GM18502 (cell line): Measurements from ENCODE around the gene KCNB1.

Experiments used
- ATAC-seq: cut with Tn5 transposase; IDR thresholded peaks from one replicate; pipeline ENCODE4 v1.9.1; 2021; ENCODE audit warnings: mild to moderate bottlenecking; ENCODE audit not compliant: unreplicated experiment, poor library complexity

The KCNB1 gene

GRCh38 chr20:49503176-49503575, 20.7 kb upstream of the KCNB1 start:
- no peak for ATAC-seq

GRCh38 chr20:49501917-49502316, 19.4 kb upstream of the KCNB1 start:
- ATAC-seq: no peak

- no peak for ATAC-seq
Observed at GRCh38 chr20:49497398-49497669, 14.9 kb upstream of the KCNB1 start.

- no peak for ATAC-seq
Observed at GRCh38 chr20:49496553-49497397, 14.3 kb upstream of the KCNB1 start.

GRCh38 chr20:49496043-49496442, 13.6 kb upstream of the KCNB1 start:
- no peak for ATAC-seq

- ATAC-seq: no peak
Observed at GRCh38 chr20:49490689-49491088, 8.2 kb upstream of the KCNB1 start.

- no peak for ATAC-seq
Observed at GRCh38 chr20:49489688-49490087, 7.2 kb upstream of the KCNB1 start.

GRCh38 chr20:49486064-49486463, 3.6 kb upstream of the KCNB1 start:
- no peak for ATAC-seq

GRCh38 chr20:49485563-49485962, 3.1 kb upstream of the KCNB1 start:
- ATAC-seq: no peak

- ATAC-seq: no peak
Observed at GRCh38 chr20:49484180-49485140, 2.0 kb upstream of the KCNB1 start.

- no peak for ATAC-seq
Observed at GRCh38 chr20:49483696-49484123, 1.2 kb upstream of the KCNB1 start.

GRCh38 chr20:49483018-49483695, 689 bp upstream of the KCNB1 start:
- ATAC-seq: no peak

GRCh38 chr20:49482173-49482572, 295 bp downstream of the KCNB1 start:
- no peak for ATAC-seq

GRCh38 chr20:49481116-49481515, 1.4 kb downstream of the KCNB1 start:
- ATAC-seq: no peak

GRCh38 chr20:49480236-49480635, 2.2 kb downstream of the KCNB1 start:
- no peak for ATAC-seq

GRCh38 chr20:49479785-49480184, 2.7 kb downstream of the KCNB1 start:
- no peak for ATAC-seq

GRCh38 chr20:49478754-49479689, 3.4 kb downstream of the KCNB1 start:
- ATAC-seq: no peak

- ATAC-seq: no peak
Observed at GRCh38 chr20:49478266-49478665, 4.2 kb downstream of the KCNB1 start.

- no peak for ATAC-seq
Observed at GRCh38 chr20:49477200-49477599, 5.3 kb downstream of the KCNB1 start.

GRCh38 chr20:49476016-49476355, 6.5 kb downstream of the KCNB1 start:
- ATAC-seq: no peak
